ENCODE measurements around the gene UBE2O. TPM values are rescaled to one million over a fixed set of nuclear protein-coding genes. Genes with fewer than 3 reads are reported as not detected.

UBE2O gene
- polyA plus RNA-seq (ENCODE audit: insufficient read length in 4 of 4), result 10 to 100 TPM; 20.9 to 30.0 (median 28.9) TPM

- DNase-seq (ENCODE audit: low read depth in 4 of 4, low spot score in 2 of 4), result peak in 3 of 4 donors; percentile 50 to 63 (median 53)
Observed at GRCh38 chr17:76452660-76453430, at the start of gene UBE2O. UBE2O (minus strand) TSS chr17:76453152; CDS start chr17:76453141, 11 bp downstream.

- DNase-seq (ENCODE audit: low read depth in 4 of 4, low spot score in 2 of 4), result no peak
Observed at GRCh38 chr17:76501827-76502307, 48.9 kb upstream of the UBE2O start.

- no peak for DNase-seq (ENCODE audit: low read depth in 4 of 4, low spot score in 2 of 4)
Observed at GRCh38 chr17:76501018-76501826, 48.3 kb upstream of the UBE2O start, which contains the start of gene RHBDF2. RHBDF2 (minus strand) TSS chr17:76501423; CDS start chr17:76481524, 19,899 bp downstream.

GRCh38 chr17:76500747-76501017, 47.7 kb upstream of the UBE2O start:
- DNase-seq (ENCODE audit: low read depth in 4 of 4, low spot score in 2 of 4), result no peak

GRCh38 chr17:76500074-76500746, 47.3 kb upstream of the UBE2O start:
- no peak for DNase-seq (ENCODE audit: low read depth in 4 of 4, low spot score in 2 of 4)

- DNase-seq (ENCODE audit: low read depth in 4 of 4, low spot score in 2 of 4), result no peak
Observed at GRCh38 chr17:76499267-76499667, 46.3 kb upstream of the UBE2O start.

- DNase-seq (ENCODE audit: low read depth in 4 of 4, low spot score in 2 of 4), result no peak
Observed at GRCh38 chr17:76498876-76499251, 45.9 kb upstream of the UBE2O start.

GRCh38 chr17:76497979-76498875, 45.3 kb upstream of the UBE2O start:
- DNase-seq (ENCODE audit: low read depth in 4 of 4, low spot score in 2 of 4), result no peak

- DNase-seq (ENCODE audit: low read depth in 4 of 4, low spot score in 2 of 4), result no peak
Observed at GRCh38 chr17:76497699-76497978, 44.7 kb upstream of the UBE2O start.

- no peak for DNase-seq (ENCODE audit: low read depth in 4 of 4, low spot score in 2 of 4)
Observed at GRCh38 chr17:76496464-76496863, 43.5 kb upstream of the UBE2O start.

- DNase-seq (ENCODE audit: low read depth in 4 of 4, low spot score in 2 of 4), result no peak
Observed at GRCh38 chr17:76495663-76496400, 42.9 kb upstream of the UBE2O start.

GRCh38 chr17:76493505-76494167, 40.7 kb upstream of the UBE2O start:
- no peak for DNase-seq (ENCODE audit: low read depth in 4 of 4, low spot score in 2 of 4)

- DNase-seq (ENCODE audit: low read depth in 4 of 4, low spot score in 2 of 4), result no peak
Observed at GRCh38 chr17:76492989-76493501, 40.1 kb upstream of the UBE2O start.

GRCh38 chr17:76492123-76492988, 39.4 kb upstream of the UBE2O start:
- DNase-seq (ENCODE audit: low read depth in 4 of 4, low spot score in 2 of 4), result no peak

- no peak for DNase-seq (ENCODE audit: low read depth in 4 of 4, low spot score in 2 of 4)
Observed at GRCh38 chr17:76491271-76492122, 38.5 kb upstream of the UBE2O start.

- DNase-seq (ENCODE audit: low read depth in 4 of 4, low spot score in 2 of 4), result no peak
Observed at GRCh38 chr17:76490112-76490710, 37.3 kb upstream of the UBE2O start.
